NCI-H2196 treated with DMSO at 0.1 percent for 48 hours (cell line): Measurements from ENCODE around the gene CTRL.
"Not testable (repeated sequence)": the region's sequence is repeated elsewhere in the genome, so short reads cannot be mapped to it uniquely, and the experiment has no call there.

Source experiments
- DNase-seq: peaks from one replicate; lab custom pipeline; 2025; ENCODE audit not compliant: unreplicated experiment; lab: John Stamatoyannopoulos, UW

The CTRL gene

DNA sequence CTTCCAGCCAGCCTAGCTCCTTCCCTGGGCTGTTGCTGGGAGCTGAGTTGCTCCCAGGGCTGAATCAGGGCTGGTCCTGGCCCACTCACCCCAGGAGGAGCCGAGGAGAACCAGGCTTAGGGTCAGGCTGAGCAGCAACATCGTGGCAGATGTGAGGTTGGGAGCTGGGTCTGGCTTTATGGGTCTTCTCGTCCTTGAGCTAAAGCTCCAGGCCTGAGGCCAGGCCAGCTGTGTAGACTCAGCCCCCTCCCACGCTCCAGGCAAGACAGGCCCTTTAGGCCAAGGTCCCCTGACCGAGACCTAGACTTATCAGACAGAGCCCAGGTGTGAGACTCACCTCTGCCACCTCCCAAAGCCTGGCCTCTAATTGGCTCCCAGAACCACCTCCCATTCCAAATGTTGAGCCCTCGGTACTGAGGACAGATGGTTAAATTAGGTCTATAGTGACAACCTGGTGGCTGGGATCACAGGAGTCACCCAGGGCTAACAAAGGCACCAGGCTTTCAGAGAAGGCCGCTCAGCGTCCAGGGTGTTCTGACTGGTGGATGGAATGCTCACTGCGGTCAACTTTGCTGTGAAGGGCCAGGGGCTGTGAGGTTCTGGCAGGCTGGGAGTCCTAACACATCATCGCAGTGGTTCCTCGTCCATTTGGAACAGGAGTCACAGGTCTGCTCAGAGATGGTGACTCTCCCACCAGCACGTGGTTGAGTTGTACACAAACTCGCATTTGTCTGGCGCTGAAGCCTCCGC is at the start of gene CTRL:
CTRL (minus strand) TSS at position 151 of the 750 bp plus-strand sequence; CDS start at position 141, 10 bp downstream.
- no peak for DNase-seq

DNA sequence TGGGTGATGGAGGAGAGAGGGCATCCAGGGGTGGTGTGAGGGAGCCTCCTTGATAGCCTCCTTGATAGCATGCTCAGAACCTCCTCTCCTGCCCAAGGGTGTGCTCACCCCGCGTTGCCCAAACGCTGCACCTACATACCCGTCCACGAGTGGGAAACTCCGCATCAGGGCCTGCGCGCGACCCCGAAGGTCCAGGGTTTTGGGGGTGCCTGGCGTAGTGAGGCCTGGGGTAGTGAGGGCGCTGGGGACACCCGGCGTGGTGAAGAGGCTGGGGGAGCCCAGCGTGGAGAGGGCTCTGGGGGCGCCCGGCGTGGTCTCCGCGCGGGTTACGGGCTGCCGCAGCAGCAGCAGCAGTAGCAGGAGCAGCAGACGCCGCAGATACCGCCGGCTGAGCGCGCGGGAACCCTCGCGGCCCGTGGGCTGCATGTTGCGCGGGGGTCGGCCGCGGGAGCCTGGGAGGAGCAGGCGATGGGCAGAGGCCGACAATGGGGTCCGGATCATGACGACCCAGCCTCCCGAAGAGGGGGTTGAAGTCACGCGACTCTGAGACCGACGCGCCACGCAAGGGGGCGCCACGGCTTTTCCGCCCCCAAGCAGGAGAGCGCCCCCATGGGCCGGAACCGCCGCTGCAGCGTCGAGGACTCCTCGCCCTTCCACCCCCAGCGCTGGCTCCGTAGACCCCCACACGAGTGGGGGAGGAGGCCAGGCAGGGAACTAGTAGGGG is 48.5 kb upstream of the CTRL start, which contains the start of gene DPEP3:
DPEP3 (minus strand) TSS at position 545 of the 724 bp plus-strand sequence; CDS start at position 426, 119 bp downstream.
- DNase-seq: no peak

GRCh38 chr16:67977469-67978227 is 46.0 kb upstream of the CTRL start:
- no peak for DNase-seq

DNA sequence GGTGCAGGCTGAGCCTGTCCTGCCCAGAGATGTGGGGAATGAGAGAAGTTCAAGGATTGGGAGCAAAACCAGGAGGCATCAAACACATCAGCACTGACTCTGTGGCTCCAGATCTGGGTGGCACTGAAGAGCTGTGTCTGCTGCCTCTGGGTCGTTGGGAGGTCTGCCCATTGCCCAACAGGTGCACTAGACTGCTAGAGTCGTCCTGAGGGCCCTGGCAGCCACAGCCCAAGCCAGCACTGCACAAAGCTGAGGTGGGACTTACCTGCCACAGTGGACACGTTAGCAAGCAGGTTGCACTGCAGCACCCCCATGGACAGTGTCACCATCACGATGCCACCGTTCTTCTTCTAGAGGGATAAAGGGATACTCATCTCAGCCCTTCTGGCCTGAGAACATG is 45.3 kb upstream of the CTRL start:
- DNase-seq: no peak

- no peak for DNase-seq
These were observed 44.5 kb upstream of the CTRL start for GRCh38 chr16:67976205-67976604.

GRCh38 chr16:67975321-67976105 is 43.9 kb upstream of the CTRL start:
- no peak for DNase-seq

GRCh38 chr16:67972285-67972684 is 40.6 kb upstream of the CTRL start:
- DNase-seq: not testable (repeated sequence)

DNA sequence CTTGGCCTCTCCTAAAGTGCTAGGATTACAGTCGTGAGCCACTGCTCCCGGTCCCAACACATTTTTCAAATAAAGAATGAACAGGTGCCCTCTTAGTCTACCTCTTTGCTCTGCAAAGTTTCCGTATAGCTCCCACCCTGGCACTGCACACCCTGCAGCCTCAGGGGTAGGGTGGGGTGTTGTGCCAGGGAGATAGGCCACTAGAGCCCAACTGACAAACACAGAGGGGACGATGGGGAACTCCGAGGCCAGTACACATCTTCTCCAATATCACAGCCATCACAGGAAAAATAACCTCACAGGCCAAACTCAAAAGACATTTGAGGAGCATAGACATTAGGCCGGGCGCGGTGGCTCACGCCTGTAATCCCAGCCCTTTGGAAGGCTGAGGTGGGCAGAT is 39.4 kb upstream of the CTRL start:
- no peak for DNase-seq

DNA sequence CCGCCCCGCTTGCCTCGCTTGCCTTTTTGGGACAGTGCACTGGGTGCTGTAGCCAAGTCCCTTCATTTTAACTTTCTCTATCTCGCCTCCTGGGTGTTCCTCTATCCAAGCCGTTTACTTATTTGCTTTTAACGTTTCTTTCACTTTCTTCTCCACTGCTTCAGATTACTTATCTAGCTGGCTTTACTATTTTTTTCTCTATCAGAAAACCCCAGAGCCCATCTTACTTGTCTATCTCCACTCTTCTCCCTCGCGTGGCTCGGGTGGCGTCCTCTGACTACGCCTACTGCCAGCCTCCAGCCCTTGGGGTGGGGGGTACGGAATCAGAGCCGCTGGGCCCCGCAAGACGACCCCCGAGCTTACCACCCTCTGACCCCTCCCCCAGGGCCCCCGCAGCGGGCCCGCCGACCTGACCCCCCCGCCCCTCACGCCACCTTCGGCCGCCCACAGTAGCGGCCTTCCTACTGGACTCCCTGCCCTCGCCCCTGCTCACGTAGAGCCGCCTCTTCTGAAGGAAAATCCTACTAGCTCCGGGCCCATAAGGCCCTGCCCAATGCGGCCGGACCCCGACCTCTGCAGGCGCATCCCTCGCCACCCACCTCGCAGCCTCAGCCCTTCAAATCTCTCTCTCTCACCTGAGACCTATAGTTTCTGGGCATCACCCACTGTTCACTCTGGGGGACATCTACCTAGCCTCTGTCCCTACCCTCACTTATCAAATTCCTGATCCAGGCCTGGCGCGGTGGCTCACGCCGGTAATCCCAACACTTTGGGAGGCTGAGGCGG is 37.8 kb upstream of the CTRL start:
- DNase-seq: no peak

DNA sequence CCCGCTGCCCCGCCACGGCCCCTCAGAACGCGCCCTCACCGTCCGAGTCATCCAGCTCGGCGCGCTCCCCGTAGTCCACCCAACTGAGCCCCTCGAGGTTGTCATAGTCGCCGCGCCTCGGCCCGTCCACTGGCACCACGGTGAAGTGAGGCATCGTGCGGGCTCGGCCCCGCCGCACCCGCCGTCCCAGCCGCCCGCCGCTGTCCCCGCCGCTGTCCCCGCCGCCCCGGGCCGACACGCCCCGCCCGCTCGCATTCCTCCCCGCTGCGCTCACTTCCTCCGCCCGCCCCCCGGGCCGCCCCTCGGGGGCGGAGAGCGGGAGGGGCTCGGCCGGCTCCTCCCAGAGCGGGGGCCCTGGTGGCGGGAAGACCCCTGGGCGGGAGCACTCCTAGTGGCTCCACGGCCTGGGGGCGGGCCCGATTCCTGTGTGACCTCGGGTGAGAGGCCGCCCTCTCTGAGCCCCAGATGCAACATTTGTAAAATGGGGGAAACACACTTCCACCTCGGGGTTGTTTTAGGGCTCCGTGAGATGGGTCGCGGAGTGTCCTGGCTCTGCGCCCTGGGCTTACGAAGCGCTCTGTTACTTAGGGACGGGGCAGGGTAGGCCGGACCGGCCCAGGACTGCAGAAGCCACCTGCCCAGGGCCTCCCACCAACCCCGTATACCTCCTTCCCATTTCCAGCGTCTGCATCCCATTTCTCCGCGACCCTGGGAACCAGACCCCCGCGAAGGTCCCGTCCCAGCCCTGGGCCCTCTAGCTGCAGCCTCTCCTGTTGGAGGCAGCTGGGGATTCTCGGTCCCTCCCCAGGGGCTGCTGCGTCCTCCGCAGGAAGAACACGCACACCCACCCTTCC is 37.0 kb upstream of the CTRL start, which contains the start of gene SLC12A4:
SLC12A4 (minus strand) TSS at position 238 of the 854 bp plus-strand sequence; CDS start at position 154, 84 bp downstream.
- peak; percentile 12 for DNase-seq

DNA sequence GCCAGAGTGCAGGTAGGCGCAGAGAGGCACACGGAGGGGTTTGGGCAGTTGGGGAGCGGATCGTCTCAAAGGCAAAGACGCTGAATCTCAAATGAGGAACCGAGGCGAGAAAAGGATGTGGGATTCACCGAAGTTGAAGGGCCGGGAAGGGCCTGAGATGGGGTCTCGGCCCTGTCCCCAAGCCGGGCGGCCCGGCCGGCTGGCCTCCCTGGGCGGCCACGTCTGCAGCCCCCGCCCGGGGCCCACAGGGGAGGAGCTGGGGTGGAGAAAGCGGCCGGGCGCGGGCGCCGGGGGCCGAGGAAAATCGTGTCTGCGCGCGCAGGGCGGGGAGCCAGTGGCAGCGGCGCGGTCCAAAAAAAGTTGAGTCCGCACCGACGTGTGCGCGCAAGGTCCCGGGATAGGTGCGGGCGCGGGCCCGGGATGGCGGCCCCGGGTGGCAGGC is 36.3 kb upstream of the CTRL start:
- DNase-seq: no peak

DNA sequence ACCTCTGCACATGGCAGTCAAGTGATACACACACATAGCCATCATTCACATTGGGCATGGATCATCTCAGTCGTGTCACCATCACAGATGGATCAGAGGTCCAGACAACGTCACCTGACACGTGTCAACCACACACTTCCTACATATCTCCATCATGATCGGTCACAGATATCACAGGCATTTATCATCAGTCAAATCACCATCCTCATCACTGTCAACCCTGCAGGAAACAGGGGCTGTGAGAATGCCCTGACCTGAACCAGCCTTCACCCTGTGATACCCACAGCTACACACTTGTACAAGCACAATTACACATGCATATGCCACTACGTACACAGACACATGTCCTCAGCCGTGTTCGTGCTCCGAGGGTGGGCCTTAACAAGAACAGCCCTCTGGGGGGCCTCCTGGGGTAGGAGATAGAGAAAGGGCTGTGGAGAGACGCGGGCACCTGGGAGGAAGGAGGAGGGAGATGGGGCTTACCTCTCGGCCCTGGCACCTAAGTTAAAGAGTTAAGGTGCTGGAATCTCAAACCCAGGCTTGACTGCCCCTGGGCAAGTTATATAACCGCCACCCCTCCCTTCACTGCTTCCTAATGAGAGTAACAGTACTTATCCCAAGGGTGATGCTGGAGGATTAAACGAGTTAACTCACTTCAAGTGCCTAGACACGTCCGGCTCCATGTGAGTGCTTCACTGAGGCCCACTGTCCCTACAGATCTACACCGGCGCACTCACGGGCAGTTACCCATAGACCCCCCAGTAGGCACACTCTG is 35.7 kb upstream of the CTRL start:
- no peak for DNase-seq

GRCh38 chr16:67966549-67967182 is 35.0 kb upstream of the CTRL start:
- DNase-seq: no peak

GRCh38 chr16:67965668-67966548 is 34.2 kb upstream of the CTRL start:
- no peak for DNase-seq

DNA sequence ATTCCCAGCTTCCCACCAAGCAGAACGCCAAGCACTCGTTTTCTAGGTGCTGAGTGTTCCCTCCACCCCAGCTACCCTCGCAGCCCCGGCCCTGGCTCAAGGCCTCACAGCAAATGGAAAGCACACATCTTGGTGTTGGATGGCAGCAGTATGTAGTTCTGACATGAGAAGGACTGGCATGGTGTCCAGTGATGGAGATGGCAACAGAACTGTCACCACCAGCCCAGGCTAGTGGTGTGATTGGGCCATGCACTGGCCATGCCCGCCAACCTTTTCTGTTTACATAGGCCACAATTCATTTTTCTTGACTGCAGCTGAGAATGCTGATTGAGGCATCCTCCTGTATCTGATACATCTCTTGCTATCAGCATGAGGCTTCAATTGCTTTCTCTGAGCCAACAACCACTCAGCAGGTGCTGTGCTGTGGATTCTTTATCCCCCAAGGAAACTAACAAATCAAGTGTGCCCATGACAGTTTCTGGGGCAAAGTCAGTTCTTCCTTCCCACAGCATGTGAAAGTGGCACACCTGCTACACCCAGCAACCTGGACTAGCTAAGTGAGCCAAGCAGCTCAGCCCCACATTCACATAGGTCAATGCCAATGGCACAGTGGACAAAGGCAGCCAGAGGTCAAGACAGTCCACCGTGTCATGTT is 32.9 kb upstream of the CTRL start:
- no peak for DNase-seq

DNA sequence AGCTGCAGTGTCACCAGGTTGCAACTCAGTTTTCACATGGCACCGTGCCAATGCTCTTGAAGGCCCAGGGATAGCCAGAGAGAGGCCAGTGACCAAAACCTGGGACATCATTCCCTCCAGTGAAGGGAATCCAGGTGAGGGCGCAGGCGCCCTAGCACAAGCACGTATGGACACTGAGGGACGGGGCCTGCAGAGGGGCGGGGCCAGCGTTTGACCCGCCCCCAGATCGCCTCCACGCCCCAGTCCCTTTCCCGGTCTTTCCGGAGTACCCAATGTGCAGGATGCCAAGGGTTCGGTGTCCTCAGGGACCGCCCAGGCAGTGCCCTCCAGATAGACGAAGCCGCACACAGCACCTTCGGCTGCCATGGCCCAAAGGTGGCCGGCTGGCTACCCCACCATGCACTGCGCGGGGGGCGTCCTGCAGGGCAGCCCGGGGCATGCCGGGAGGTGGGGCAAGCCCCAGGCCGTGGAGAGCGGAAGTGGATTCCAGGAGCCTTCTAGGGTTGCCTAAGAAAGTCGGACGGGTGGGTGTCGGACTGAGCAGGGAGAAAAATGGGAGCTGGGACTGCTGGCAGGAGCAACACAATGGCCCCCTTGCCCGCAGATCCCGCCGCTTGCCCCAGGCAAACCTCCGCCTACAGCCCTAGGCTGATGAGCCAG is 32.1 kb upstream of the CTRL start:
- DNase-seq: no peak
